ENCODE results near the gene DTNBP1.

DNA sequence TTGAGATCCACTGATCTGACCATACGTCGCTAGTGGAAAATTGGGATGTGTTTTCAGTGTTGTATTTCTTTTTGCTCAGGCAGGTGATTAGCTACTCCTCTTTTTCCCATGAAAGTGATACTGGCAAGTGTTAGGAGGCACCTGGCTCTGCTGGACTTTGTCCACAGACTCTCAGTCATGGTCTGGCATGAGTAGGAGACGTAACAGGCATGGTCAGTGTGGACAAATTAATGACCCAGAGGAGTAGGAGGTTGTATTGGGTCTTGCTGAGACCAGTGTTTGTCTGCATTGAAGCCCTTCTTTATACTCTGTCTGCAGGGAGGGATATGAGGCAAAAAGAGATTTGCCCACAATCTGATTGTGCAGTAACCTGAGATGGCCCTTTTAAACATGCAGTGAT lies 178.7 kb downstream of the DTNBP1 start:
- TF ChIP-seq CBX2 (IDR thresholded peaks at IDR 0.05; ENCODE audit: borderline replicate concordance, low read depth) (no peak), FOSL2 (IDR thresholded peaks at IDR 0.05) (no peak), FOSL2 (CRISPR knock-in tag; IDR thresholded peaks at IDR 0.05) (no peak), POLR2A (IDR thresholded peaks at IDR 0.05; ENCODE audit: low read length) (no peak), KDM5A (IDR thresholded peaks at IDR 0.05) (no peak), HDAC2 (IDR thresholded peaks at IDR 0.05) (no peak), GATA3 (IDR thresholded peaks at IDR 0.05; ENCODE audit: borderline replicate concordance) (no peak)
- TF ChIP-seq, protein P1, sequence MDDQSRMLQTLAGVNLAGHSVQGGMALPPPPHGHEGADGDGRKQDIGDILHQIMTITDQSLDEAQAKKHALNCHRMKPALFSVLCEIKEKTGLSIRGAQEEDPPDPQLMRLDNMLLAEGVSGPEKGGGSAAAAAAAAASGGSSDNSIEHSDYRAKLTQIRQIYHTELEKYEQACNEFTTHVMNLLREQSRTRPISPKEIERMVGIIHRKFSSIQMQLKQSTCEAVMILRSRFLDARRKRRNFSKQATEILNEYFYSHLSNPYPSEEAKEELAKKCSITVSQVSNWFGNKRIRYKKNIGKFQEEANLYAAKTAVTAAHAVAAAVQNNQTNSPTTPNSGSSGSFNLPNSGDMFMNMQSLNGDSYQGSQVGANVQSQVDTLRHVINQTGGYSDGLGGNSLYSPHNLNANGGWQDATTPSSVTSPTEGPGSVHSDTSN (IDR thresholded peaks at IDR 0.05), result no peak
- TF ChIP-seq, protein P2, sequence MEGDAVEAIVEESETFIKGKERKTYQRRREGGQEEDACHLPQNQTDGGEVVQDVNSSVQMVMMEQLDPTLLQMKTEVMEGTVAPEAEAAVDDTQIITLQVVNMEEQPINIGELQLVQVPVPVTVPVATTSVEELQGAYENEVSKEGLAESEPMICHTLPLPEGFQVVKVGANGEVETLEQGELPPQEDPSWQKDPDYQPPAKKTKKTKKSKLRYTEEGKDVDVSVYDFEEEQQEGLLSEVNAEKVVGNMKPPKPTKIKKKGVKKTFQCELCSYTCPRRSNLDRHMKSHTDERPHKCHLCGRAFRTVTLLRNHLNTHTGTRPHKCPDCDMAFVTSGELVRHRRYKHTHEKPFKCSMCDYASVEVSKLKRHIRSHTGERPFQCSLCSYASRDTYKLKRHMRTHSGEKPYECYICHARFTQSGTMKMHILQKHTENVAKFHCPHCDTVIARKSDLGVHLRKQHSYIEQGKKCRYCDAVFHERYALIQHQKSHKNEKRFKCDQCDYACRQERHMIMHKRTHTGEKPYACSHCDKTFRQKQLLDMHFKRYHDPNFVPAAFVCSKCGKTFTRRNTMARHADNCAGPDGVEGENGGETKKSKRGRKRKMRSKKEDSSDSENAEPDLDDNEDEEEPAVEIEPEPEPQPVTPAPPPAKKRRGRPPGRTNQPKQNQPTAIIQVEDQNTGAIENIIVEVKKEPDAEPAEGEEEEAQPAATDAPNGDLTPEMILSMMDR (IDR thresholded peaks at IDR 0.05), result no peak
